ENCODE data around the gene GRK2. TPM values are rescaled to one million over a fixed set of nuclear protein-coding genes. Genes with fewer than 3 reads are reported as not detected.

Gene GRK2
- total RNA-seq, 1 experiment from 2014 or later = 56.3 TPM

DNA sequence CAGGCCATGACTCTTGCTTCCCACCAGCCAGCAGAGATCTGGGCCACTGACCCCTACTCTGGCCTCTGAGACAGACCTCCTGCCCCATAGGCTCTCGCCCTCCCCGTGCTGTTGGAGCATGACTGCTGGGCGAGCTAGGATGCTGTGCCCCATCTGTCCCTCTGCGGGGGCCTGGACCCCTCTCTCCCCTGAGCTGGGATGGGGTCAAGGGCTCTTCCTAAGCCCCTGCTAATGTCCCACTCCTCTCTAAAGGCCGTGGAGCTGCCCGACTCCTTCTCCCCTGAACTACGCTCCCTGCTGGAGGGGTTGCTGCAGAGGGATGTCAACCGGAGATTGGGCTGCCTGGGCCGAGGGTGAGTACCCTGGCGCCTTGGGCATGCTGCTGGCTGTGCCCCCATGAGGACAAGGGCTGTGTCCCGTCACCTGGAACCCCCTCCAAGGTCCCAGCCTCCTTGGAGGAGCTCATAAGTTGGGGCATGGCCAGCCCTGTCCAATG is 16.7 kb downstream of the GRK2 start:
- no peak overlapping the region for H4K8ac ChIP-seq (replicated peaks; ENCODE audit: insufficient read length, low read depth, low read length)
- no peak overlapping the region for H3K4ac ChIP-seq (ENCODE audit: low read depth, low read length)
- H4K5ac ChIP-seq (ENCODE audit: insufficient read length, low read depth, low read length) = no peak overlapping the region
- no peak overlapping the region for H2BK15ac ChIP-seq (ENCODE audit: low read depth, low read length)
- no CpG with 5 or more reads among the region's 11 CpGs for WGBS (ENCODE audit: extremely low coverage, insufficient read length, low lambda C conversion rate)
- peaks cover 2% of the 10 kb centered on the region; the same call in 1 of the 2 replicates for H3K27me3 Mint-ChIP-seq (ENCODE audit: low read depth)
- peaks cover 4% of the 10 kb centered on the region; the same call in 1 of the 2 replicates for H3K4me1 ChIP-seq (ENCODE audit: insufficient read depth, low read length)
- no peak overlapping the region for H3K27ac ChIP-seq (ENCODE audit: insufficient read length, low read depth, low read length)
- TF ChIP-seq, protein P1, sequence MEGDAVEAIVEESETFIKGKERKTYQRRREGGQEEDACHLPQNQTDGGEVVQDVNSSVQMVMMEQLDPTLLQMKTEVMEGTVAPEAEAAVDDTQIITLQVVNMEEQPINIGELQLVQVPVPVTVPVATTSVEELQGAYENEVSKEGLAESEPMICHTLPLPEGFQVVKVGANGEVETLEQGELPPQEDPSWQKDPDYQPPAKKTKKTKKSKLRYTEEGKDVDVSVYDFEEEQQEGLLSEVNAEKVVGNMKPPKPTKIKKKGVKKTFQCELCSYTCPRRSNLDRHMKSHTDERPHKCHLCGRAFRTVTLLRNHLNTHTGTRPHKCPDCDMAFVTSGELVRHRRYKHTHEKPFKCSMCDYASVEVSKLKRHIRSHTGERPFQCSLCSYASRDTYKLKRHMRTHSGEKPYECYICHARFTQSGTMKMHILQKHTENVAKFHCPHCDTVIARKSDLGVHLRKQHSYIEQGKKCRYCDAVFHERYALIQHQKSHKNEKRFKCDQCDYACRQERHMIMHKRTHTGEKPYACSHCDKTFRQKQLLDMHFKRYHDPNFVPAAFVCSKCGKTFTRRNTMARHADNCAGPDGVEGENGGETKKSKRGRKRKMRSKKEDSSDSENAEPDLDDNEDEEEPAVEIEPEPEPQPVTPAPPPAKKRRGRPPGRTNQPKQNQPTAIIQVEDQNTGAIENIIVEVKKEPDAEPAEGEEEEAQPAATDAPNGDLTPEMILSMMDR (conservative IDR thresholded peaks at IDR 0.05) = no peak
- H3K9me3 ChIP-seq (ENCODE audit: control insufficient read depth, low read depth, low read length) = no peaks in the 10 kb centered on the region
- no peak overlapping the region for H2BK20ac ChIP-seq (ENCODE audit: low read depth, low read length, poor library complexity, severe bottlenecking)
- H3K27me3 ChIP-seq (ENCODE audit: insufficient read depth, low read length) = no peaks in the 10 kb centered on the region
- H4K20me1 ChIP-seq (ENCODE audit: control insufficient read depth, insufficient read depth, insufficient read length) = no peaks in the 10 kb centered on the region
- H3K36me3 Mint-ChIP-seq (ENCODE audit: insufficient read depth in 1 of 3, low read depth in 3 of 3) = peaks cover 19 to 60% (median 55%) of the 10 kb centered on the region in 3 experiments; a peak in 6 of 7 replicates
- H3K4me2 ChIP-seq (ENCODE audit: insufficient read depth, insufficient read length, low read length) = no peak overlapping the region
- H3K9me3 Mint-ChIP-seq = no peaks in the 10 kb centered on the region; a peak in 1 of 5 replicates
- no peak overlapping the region for H3K4me3 Mint-ChIP-seq
- no peak overlapping the region for H3K9ac ChIP-seq (ENCODE audit: extremely low read depth, insufficient read length, low read length)
- no peak overlapping the region for H2AK5ac ChIP-seq (ENCODE audit: insufficient read length, low read length)
- no peak overlapping the region for H2BK120ac ChIP-seq (ENCODE audit: low read depth, low read length, poor library complexity, severe bottlenecking)
- H3K18ac ChIP-seq (ENCODE audit: insufficient read length, low read depth, low read length) = no peak overlapping the region
- no peaks in the 10 kb centered on the region for H3K23me2 ChIP-seq (ENCODE audit: insufficient read length, low read depth, low read length, poor library complexity, severe bottlenecking)
- no peak for DNase-seq
- peaks cover 9 to 11% of the 10 kb centered on the region in 2 experiments for H3K4me1 Mint-ChIP-seq
- H3K56ac ChIP-seq (ENCODE audit: insufficient read length, low read depth, low read length) = no peak overlapping the region
- H3K14ac ChIP-seq (ENCODE audit: insufficient read depth, low read length) = no peak overlapping the region
- no peaks in the 10 kb centered on the region for H3K79me2 ChIP-seq (ENCODE audit: insufficient read depth, low read length)
- H2BK12ac ChIP-seq (ENCODE audit: insufficient read length, low read depth, low read length) = no peak overlapping the region
- H2BK5ac ChIP-seq (ENCODE audit: insufficient read length, low read length) = no peak overlapping the region
- H2AFZ ChIP-seq (ENCODE audit: low read length) = no peak overlapping the region
- no peak overlapping the region for H3K23ac ChIP-seq (ENCODE audit: insufficient read length, low read depth, low read length)
- H3K79me1 ChIP-seq (ENCODE audit: insufficient read depth, low read depth, low read length, poor library complexity, severe bottlenecking) = no peaks in the 10 kb centered on the region
- H3K27ac Mint-ChIP-seq = no peak overlapping the region
- H4K91ac ChIP-seq (ENCODE audit: insufficient read length, low read depth, low read length) = no peak overlapping the region
- no peak overlapping the region for H3T11ph ChIP-seq (ENCODE audit: low read length)

Measured in H9 (cell line).